Measurements from ENCODE around the gene UBL7. TPM values are rescaled to one million over a fixed set of nuclear protein-coding genes. Genes with fewer than 3 reads are reported as not detected.

The UBL7 gene
- total RNA-seq, 1 donor from 2014 or later = 22.1 TPM

- no peaks in the 10 kb centered on the region for H3K27me3 ChIP-seq (ENCODE audit: control insufficient read depth, insufficient read depth, low read length)
- no peak for FAIRE-seq
- H3K36me3 ChIP-seq (ENCODE audit: control insufficient read depth, insufficient read depth, low read length) = peaks cover 8% of the 10 kb centered on the region
- H3K4me3 ChIP-seq (ENCODE audit: low read depth, low read length) = no peak overlapping the region
- no peak for DNase-seq (ENCODE audit: low read depth)
- TF ChIP-seq, protein P1, sequence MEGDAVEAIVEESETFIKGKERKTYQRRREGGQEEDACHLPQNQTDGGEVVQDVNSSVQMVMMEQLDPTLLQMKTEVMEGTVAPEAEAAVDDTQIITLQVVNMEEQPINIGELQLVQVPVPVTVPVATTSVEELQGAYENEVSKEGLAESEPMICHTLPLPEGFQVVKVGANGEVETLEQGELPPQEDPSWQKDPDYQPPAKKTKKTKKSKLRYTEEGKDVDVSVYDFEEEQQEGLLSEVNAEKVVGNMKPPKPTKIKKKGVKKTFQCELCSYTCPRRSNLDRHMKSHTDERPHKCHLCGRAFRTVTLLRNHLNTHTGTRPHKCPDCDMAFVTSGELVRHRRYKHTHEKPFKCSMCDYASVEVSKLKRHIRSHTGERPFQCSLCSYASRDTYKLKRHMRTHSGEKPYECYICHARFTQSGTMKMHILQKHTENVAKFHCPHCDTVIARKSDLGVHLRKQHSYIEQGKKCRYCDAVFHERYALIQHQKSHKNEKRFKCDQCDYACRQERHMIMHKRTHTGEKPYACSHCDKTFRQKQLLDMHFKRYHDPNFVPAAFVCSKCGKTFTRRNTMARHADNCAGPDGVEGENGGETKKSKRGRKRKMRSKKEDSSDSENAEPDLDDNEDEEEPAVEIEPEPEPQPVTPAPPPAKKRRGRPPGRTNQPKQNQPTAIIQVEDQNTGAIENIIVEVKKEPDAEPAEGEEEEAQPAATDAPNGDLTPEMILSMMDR (IDR thresholded peaks at IDR 0.05; ENCODE audit: insufficient read depth, low read length, severe bottlenecking) = no peak
Measured at GRCh38 chr15:74445816-74446763, 14.9 kb downstream of the UBL7 start.

DNA sequence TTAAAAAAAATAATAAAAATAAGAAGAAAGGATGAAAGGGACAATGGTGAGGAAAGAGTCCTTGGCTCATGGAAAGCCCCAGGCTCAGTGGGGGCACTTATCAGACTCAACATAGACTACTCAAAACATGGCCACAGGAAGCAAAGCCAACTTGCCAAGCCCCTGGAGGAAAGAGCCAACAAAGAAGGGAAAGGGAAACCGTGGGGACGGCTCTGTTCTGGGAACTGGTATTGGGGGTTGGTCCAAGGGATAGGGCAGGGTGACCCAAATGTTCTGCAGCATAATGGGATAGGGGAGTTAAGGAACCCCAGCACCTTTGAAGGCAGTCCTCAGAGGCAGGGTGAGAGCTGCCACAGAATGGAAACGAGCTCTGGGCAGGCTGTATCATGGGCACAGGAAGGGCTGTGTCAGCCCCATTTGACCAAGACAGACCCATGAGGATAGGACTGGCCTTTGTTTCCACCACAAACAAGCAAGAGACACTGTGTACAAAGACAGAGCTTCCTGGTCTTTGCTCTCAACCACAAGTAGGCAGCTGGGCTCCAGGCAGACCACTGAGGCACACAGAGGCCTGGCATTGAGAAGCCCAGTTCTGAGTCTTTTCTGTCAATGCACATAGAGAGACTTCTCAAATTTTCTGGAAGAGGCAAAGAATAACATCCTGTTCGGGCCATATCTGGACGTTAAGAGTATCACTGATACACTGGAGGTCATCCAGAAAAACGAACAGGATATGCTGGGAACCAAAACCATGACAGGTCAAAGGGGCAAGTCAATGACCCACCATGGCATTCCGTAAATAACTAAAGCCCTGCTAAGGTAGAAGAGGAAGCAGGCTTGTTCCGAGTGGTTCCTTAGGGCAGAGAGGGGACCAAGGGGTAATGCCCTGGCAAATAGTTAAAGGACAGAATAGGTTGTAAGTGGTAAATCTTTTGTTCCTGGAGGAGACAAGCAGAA, 16.6 kb downstream of the UBL7 start:
- H3K36me3 ChIP-seq (ENCODE audit: control insufficient read depth, insufficient read depth, low read length) = peaks cover 6% of the 10 kb centered on the region
- no peak for FAIRE-seq

DNA sequence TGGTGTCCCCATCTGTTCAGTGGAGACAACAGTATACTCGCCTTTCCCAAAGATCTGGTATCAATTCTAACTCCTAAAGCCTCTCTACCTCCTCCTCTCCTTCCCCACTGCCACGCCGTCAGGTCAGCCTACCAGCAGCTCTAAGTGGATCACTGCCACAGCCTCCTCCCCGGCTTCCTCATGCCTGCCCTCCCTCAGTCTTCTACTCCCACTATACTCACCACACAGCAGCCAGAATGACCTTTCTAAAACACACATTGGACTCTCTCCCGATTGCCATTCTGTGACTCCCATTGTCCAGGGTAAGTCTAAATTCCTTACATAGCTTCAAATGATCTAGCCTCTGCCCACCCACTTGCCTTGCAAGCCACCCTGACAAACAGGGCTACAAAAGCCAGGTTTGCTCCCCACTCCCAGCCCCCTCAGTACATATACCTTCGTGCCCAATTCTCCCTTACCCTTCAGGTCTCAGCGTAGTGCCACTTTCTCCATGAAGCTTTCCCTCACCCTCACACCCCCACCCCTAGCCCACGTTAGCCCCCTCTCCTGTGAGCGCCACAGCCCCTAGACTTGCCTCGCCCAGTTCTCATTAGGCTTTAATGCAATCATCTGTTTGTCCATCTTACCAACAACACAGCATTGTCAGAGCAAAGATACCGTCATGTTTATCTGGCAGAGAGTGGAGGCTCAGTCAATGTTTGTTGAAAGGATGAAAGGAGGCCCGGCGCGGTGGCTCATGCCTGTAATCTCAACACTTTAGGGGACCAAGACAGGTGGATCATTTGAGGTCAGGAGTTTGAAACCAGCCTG, 17.7 kb downstream of the UBL7 start:
- TF ChIP-seq, protein P1 (IDR thresholded peaks at IDR 0.05; ENCODE audit: insufficient read depth, low read length, severe bottlenecking) = no peak
- Histone ChIP-seq H3K36me3 (ENCODE audit: control insufficient read depth, insufficient read depth, low read length) (peaks cover 5% of the 10 kb centered on the region), H3K4me3 (ENCODE audit: low read depth, low read length) (no peak overlapping the region), H3K27me3 (ENCODE audit: control insufficient read depth, insufficient read depth, low read length) (no peaks in the 10 kb centered on the region)
- FAIRE-seq (peak; percentile 32), DNase-seq (ENCODE audit: low read depth) (no peak)

More for the DNA sequence above, 16.6 kb downstream of the UBL7 start:
- no peak for DNase-seq (ENCODE audit: low read depth)
- TF ChIP-seq, protein P1 (IDR thresholded peaks at IDR 0.05; ENCODE audit: insufficient read depth, low read length, severe bottlenecking) = no peak
- no peak overlapping the region for H3K4me3 ChIP-seq (ENCODE audit: low read depth, low read length)
- H3K27me3 ChIP-seq (ENCODE audit: control insufficient read depth, insufficient read depth, low read length) = no peaks in the 10 kb centered on the region

DNA sequence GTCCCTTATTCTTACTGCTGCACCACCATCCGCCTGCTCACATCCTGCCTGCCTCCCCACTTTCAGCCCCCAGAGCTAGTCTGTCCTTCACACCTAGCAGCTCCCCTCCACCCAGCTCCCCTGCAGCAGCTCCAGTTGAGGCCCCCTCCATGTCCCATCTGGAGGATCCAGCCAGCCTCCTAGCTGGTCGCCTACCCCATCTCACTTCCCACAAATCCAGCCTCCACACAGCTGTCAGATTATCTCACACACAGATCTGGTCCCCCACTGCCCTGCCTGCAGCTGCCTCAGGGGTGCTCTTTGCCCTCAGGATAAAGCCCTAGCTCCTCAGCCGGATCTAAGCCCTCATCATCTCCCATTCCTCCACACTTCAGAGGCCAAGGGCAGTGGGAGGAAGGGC, 18.4 kb downstream of the UBL7 start:
- no peak for FAIRE-seq
- Histone ChIP-seq H3K36me3 (ENCODE audit: control insufficient read depth, insufficient read depth, low read length) (peaks cover 5% of the 10 kb centered on the region), H3K27me3 (ENCODE audit: control insufficient read depth, insufficient read depth, low read length) (no peaks in the 10 kb centered on the region), H3K4me3 (ENCODE audit: low read depth, low read length) (no peak overlapping the region)
- no peak for DNase-seq (ENCODE audit: low read depth)
- TF ChIP-seq, protein P1 (IDR thresholded peaks at IDR 0.05; ENCODE audit: insufficient read depth, low read length, severe bottlenecking) = no peak

DNA sequence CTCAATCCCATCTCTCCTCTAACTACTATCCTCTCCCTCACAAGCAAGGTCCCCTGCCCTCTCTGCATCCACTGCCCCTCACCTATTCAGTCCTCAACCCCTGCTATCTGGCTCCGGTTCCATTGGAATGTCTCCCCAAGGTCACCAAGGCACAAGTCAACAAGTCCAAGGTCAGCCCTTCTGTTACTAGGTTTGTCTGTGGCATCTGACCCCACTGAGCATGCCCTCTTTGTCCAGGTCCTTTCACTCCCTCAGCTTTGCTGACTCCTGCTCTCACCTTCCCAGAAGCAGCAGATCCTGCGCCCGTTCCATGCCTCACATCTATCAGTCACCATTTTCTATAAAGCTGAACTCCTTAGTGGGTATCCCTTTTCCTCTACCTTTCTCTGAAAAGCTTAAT, 18.9 kb downstream of the UBL7 start:
- Histone ChIP-seq H3K27me3 (ENCODE audit: control insufficient read depth, insufficient read depth, low read length) (no peaks in the 10 kb centered on the region), H3K36me3 (ENCODE audit: control insufficient read depth, insufficient read depth, low read length) (peaks cover 5% of the 10 kb centered on the region), H3K4me3 (ENCODE audit: low read depth, low read length) (no peak overlapping the region)
- DNase-seq (ENCODE audit: low read depth) (no peak), FAIRE-seq (no peak)
- TF ChIP-seq, protein P1 (IDR thresholded peaks at IDR 0.05; ENCODE audit: insufficient read depth, low read length, severe bottlenecking) = no peak
